ENCODE measurements around the gene NECTIN3.
A peak's percentile ranks its signal among the peaks of the same experiment; 100 is the strongest.

Gene NECTIN3

GRCh38 chr3:111084911-111085310 is 13.3 kb downstream of the NECTIN3 start:
- no peak for DNase-seq (ENCODE audit: low read depth)

- no peak for DNase-seq (ENCODE audit: low read depth)
Observed at GRCh38 chr3:111087924-111088469, 16.4 kb downstream of the NECTIN3 start.

- DNase-seq (ENCODE audit: low read depth) = no peak
Observed at GRCh38 chr3:111096487-111097209, 25.0 kb downstream of the NECTIN3 start.

- no peak for DNase-seq (ENCODE audit: low read depth)
Observed at GRCh38 chr3:111103807-111104206, 32.2 kb downstream of the NECTIN3 start.

GRCh38 chr3:111106993-111107661 is 35.5 kb downstream of the NECTIN3 start:
- DNase-seq (ENCODE audit: low read depth) = no peak

GRCh38 chr3:111107662-111108035 is 36.0 kb downstream of the NECTIN3 start:
- DNase-seq (ENCODE audit: low read depth) = no peak

GRCh38 chr3:111112913-111113312 is 41.3 kb downstream of the NECTIN3 start:
- peak; percentile 42 for DNase-seq (ENCODE audit: low read depth)

GRCh38 chr3:111128884-111129283 is 57.3 kb downstream of the NECTIN3 start:
- peak; percentile 11 for DNase-seq (ENCODE audit: low read depth)

- no peak for DNase-seq (ENCODE audit: low read depth)
Observed at GRCh38 chr3:111130827-111131226, 59.2 kb downstream of the NECTIN3 start.

- no peak for DNase-seq (ENCODE audit: low read depth)
Observed at GRCh38 chr3:111134302-111134701, 62.7 kb downstream of the NECTIN3 start.

GRCh38 chr3:111151438-111151837 is 79.8 kb downstream of the NECTIN3 start:
- peak; percentile 44 for DNase-seq (ENCODE audit: low read depth)

GRCh38 chr3:111152496-111152895 is 80.9 kb downstream of the NECTIN3 start:
- DNase-seq (ENCODE audit: low read depth) = peak; percentile 52

- DNase-seq (ENCODE audit: low read depth) = peak; percentile 9
Observed at GRCh38 chr3:111156517-111156916, 84.9 kb downstream of the NECTIN3 start.

GRCh38 chr3:111159391-111159790 is 87.8 kb downstream of the NECTIN3 start:
- peak; percentile 27 for DNase-seq (ENCODE audit: low read depth)

GRCh38 chr3:111164621-111165020 is 93.0 kb downstream of the NECTIN3 start:
- no peak for DNase-seq (ENCODE audit: low read depth)

- DNase-seq (ENCODE audit: low read depth) = no peak
Observed at GRCh38 chr3:111165411-111165810, 93.8 kb downstream of the NECTIN3 start.

GRCh38 chr3:111173328-111173900 is 101.8 kb downstream of the NECTIN3 start:
- no peak for DNase-seq (ENCODE audit: low read depth)

GRCh38 chr3:111173906-111174305 is 102.3 kb downstream of the NECTIN3 start:
- no peak for DNase-seq (ENCODE audit: low read depth)

GRCh38 chr3:111190518-111190917 is 118.9 kb downstream of the NECTIN3 start:
- DNase-seq (ENCODE audit: low read depth) = no peak

GRCh38 chr3:111193472-111193871 is 121.9 kb downstream of the NECTIN3 start:
- no peak for DNase-seq (ENCODE audit: low read depth)

GRCh38 chr3:111194048-111194447 is 122.4 kb downstream of the NECTIN3 start:
- DNase-seq (ENCODE audit: low read depth) = peak; percentile 29

GRCh38 chr3:111197485-111197884 is 125.9 kb downstream of the NECTIN3 start:
- no peak for DNase-seq (ENCODE audit: low read depth)

GRCh38 chr3:111200027-111200426 is 128.4 kb downstream of the NECTIN3 start:
- DNase-seq (ENCODE audit: low read depth) = no peak
